NCI-H1694 (cell line): Measurements from ENCODE around the gene CMSS1.

Source experiments
- DNase-seq: peaks from one replicate; lab custom pipeline; 2025; lab: John Stamatoyannopoulos, UW

The CMSS1 gene

GRCh38 chr3:99875581-99875928 lies 57.9 kb downstream of the CMSS1 start:
- DNase-seq, result no peak

DNA sequence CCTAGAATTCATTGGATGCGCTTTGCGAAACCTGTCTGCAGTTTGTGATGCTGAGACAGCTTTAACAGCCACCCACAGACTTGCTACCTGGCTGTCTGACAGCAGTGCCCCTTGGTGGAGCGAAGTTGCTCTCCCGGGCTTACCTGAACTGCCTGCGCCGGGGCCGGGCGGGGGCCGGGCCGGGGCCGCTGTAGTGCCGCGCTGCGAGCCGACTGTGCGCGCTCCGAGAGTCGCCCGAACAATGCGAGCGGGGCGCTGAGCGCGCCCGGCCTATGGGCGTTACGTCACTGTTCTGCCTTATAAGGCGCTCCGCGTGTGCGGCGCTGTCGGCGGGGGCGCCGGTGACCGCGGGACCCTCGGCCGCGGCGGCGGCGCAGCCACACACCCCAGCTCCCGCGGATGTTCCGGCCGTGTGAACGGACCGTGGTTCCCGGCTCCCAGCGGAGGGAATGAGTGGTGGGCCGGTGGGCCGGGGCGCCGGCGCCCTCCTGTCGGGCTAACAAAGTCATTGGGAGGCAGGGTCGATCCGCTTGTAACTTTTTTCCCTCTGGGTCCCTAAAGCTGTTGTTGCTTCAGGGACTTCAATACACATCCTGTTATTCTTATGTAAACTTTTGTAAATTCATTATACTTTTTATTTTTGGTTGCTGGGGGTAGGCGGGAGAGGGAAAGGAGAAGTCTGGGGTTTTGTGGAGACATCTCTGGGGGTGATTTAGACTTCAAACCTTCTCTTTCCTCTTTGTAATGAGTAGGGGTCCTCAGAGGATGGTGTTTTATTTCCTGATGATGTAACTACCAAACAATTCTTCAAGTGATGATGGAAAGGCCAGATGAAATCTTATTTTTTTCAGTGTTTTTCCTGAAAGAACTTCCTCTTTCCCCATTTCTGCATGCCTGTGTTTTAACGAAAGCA lies 58.5 kb downstream of the CMSS1 start:
- no peak for DNase-seq

GRCh38 chr3:99877031-99877579 lies 59.4 kb downstream of the CMSS1 start:
- no peak for DNase-seq

- DNase-seq, result no peak
Measured at GRCh38 chr3:99878005-99878404, 60.3 kb downstream of the CMSS1 start.

DNA sequence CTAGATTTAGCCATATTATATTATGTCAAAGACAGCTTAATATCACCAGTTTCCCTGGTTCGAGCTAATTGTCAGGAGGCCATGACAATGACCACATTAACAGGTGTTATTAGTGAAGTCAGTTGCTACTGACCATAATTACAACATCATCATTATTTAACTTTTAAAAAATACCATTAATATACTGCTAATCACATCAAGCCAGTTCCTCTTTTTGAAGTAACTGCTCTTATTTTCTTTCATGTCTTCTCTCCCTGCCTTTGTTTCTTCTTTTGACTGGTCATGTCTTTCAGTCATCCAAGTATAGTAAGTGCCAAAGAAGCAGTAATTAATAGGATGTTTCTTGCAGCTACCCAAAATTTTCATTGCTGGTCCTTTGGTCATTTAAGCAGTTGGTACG lies 61.6 kb downstream of the CMSS1 start:
- DNase-seq, result no peak

DNA sequence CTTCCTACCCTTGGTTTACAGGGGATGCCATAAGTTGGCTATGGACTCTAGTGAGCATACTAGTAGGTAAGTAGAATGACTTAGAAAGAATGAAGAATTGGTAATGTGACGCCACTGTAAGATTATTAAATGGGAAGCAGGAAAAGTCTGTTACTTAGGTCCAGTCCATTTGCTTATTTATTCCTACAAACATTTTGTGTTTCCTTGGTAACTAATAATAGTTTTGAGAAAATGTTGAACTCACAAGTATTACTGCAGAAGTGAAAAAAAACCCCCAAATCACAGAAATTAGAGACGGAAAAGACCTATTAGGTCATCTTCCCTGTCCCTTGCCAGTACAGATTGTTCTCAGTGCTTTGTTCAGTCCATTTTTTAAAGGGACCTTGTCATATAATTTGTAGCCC lies 63.5 kb downstream of the CMSS1 start:
- no peak for DNase-seq

DNA sequence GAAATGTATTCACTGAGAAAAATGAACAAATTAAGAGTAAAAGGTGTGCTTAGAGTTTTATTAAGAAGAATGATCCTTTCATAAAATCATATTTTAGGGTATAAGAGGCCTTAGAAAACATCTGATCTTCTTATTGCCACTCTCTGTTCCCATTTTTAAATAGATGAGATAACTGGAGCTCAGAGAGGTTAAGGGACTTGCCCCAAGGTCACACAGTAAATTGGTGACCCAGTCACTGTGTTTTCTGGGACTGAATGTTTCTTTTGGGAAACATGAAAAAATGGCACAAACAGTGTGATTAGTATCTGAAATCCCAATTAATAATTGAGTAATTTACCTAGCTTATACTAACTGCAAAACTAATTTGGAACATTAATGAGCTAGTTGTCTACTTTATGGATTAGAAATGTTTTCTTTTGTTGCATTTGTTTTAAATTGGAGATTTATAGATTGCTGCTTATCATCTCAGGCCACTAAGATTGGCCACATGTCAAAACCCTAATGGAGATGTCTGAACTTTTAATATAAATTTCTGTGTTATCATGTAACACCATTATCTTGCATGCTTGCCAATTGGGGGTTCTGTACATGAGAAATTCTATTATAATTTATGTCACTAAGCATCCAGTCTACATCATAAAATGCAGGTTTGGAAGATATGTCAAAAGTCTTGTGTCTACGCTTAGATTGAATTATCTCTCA lies 64.9 kb downstream of the CMSS1 start:
- DNase-seq, result no peak

DNA sequence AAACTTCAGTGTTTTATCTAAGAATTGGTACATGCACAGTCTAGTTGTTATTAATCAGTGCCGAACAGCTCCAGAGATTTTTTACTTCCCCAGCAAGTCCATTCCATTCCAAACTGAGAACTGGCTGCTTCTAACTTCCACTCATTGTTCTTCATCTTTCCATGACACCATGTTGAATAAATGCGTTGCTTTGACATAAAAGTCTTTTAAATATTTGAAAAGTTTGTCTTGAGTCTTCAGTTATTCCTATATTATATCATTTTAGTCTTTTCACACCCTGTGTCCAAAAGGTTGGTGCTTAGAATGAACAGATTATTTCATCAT lies 65.4 kb downstream of the CMSS1 start:
- DNase-seq, result no peak

DNA sequence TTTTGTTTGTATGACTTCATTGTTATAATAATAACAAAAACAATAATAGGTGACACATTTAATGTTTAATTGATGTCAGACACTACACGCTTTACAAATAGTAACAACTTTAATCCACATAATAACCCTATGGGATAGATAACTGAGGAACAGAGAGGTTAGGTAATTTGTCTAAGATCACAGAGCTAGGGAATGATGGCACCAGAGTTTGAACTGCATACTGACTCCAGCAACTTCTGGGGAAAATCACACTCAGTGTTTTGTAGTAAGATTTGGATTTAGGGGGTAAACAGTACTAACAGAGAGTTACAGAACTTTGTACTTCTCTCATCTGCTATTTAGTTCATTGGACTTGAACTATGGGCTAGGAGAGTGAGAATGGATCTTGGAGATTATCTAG lies 66.0 kb downstream of the CMSS1 start:
- no peak for DNase-seq

DNA sequence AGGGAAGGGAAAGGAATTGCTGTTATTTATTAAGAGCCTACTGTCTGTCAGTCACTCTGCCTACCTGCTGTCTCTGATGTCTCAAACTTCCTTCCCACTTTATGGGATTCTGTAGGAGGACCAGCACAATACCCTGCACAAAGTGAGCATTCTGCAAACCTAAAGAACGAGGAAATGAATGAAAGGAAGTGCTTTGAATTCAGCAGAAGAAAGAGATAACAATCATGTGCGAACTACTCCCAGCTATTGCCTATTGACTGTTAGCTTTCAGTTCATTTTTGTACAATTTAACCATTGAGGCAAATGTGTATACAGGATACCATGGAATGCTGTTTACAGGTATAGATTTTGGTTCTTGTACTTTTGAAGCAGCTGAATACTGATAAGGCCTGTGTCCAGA lies 66.8 kb downstream of the CMSS1 start:
- DNase-seq, result no peak

GRCh38 chr3:99885085-99885484 lies 67.4 kb downstream of the CMSS1 start:
- DNase-seq, result no peak

GRCh38 chr3:99885851-99886250 lies 68.2 kb downstream of the CMSS1 start:
- DNase-seq, result no peak

- no peak for DNase-seq
Measured at GRCh38 chr3:99891610-99892285, 74.1 kb downstream of the CMSS1 start.

DNA sequence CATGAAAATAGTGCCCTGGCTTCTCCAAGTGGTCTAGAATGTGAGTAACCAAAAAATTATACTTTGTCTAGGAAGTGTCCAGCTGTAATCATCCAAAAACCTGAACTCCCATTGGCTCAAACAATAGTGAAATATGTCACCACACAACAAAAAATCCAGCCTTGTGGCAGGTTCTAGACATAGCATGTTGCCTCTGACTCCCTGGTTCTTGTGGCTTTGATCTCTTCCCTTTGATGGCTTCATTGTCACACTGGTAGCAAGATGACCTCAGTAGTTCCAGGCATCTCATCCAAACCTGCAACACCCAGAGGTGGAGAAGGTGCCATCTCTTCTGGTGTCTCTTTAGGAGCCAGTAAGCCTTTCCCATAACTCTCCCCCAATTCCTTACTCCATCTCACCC lies 74.7 kb downstream of the CMSS1 start:
- no peak for DNase-seq

DNA sequence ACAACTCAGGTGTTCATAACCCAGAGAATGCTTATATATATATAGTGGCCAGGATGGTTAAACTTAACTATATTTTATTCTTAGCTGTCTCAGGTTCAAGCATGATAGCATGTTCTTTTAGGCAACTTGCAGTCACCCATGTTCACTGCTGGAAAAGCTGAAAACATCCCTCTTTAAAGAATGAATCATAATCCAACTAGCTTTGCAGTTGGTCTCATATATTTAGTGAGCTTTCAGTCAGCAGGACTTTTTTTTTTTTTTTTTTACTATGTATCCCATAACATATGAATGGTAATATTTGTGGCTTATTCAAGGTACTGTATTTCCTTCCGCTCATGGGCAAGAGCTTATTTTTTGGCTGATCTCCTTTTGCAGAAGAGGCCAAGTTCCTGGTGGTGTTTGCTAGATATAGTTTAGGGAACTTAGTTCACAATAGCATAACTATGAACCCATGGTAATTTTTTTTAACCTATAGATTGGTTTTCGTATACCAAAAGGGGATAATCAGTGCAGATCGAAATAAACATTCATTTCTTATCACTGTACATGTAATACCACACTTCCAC lies 77.6 kb downstream of the CMSS1 start:
- no peak for DNase-seq

DNA sequence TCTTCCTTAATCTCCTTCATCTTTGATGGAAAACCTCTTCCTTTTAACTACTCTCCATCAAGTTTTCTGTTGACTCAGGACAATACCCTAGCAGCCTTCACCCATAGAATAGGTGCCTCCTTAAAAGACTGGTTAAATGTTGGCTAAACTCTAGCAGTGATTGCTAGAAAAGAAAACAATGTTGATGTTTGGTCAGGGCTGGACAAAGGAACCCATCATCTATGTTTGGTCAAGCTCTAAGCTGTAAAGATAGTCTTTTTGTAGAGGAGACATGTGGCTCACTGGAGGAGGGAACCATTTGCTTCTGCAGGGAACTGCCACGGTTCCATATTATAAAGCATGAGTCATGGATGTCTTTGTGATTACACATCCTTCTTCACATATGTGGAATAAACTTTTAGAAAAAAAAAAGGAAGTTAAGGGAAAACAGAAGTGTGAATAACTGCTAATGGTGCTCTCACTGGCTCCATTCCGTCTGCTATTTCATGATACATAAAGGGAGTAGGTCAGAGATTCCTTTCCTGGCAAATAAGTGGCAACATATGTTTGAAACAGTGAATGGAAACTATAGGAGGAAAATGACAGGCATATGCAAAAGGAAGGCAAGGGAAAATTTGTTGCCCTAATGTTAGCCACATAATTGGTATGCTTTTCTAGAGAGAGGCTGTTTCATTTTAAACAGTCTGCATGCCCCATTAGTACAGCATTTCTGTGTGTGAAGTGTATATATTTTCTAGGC lies 78.2 kb downstream of the CMSS1 start:
- DNase-seq, result peak; percentile 19

DNA sequence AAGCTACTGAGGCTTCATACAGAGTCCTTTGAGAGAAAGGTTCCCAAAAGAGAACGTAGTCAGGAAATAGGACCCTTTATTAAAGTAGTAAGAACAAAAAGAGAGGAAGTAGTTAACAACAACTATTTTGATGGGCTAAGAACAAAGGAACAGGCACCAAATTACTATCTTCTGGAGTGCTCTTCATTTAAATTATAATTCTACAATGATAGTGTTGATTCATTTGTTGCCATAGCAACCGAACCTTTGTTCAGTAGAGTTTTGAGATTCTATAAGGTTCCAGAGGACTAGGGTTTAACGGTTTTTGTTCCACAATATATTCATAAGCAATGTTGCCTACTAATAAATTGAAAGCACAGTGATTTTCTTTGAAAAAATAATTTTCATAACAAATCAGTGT lies 78.8 kb downstream of the CMSS1 start:
- DNase-seq, result no peak

DNA sequence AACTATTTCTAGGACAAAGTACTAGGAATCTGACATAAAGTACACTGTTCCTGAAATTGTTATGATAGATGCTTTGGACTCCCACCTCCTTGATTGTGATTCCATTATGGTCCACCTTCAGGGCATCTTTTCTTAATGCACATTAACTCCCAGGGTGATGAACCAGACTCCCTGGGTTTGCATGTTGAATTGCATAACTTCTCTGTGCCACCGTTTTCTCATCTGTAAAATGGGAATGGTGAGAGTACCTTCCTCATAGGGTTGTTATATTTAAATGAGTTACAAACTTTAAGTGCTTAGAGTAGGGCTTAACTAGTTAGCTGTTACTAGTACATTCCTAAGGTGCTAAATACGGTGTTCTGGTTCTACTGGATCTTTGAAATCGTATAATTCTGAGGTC lies 81.9 kb downstream of the CMSS1 start:
- DNase-seq, result no peak

- DNase-seq, result no peak
Measured at GRCh38 chr3:99900248-99900647, 82.6 kb downstream of the CMSS1 start.

DNA sequence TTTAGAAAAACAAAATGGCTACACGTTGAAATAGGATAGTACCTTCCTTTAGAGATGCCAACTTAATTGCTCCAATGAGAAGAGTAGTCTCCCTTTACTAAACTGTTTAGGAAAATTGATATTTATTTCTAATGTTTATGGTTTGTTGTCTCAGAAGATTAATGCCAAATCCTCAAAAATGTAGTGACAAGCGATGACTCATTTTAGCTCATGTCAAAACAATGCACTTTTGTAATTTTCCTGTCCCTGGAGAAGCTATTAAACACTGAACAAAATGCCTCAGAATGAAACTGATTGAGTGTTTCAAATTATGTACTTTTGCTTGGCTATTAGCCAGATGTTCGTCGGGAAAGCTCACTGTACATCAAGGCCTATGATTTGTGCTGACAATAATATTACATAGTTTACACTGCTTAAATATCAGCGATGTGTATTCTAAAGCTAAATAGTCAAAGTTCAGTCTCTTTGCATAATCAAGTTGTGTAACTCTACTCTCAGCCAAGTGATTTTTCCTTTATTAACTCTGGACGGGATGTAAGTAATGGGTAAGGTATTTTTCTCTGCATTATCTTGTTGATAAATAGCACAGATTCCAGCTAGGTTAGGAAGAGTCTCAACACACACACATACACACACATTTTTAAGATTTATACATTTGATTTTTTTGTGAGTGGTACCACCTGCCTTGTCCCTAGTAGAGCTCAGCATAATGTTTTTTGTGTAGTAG lies 83.7 kb downstream of the CMSS1 start:
- no peak for DNase-seq

DNA sequence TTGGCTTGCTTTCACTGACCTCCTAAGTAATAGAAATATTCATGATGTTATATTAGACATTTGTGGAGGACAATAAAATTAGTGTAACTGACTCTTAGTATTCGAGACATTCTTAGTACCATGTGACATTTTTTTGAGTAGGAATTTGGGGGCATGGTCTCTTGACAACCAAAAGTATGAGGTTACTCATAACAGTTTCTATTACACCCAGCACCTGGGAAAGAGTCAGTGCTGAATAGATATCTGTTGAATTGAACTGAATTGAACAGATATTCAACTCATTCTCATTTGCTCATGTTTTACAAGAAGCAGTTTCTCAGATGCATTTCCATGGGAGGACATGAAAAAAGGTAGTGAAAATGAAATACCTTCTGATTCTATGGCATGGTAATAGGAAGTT lies 84.4 kb downstream of the CMSS1 start:
- DNase-seq, result no peak
